GM12864 (cell line): ENCODE results near the gene ATP10A.
A peak's percentile ranks its signal among the peaks of the same experiment; 100 is the strongest.

Source experiments
- DNase-seq: peaks from one replicate; pipeline ENCODE4 v3.0.0-alpha.2; 2011; ENCODE audit warnings: low read depth
- H3K4me3 ChIP-seq: 2 replicates; pipeline ENCODE4 v1.5.1; 2011; ENCODE audit warnings: mild to moderate bottlenecking, low read depth, low read length, control low read depth
- CTCF ChIP-seq: IDR thresholded peaks from 2 replicates; pipeline ENCODE4 v1.5.1; 2011; ENCODE audit warnings: low read depth, mild to moderate bottlenecking, moderate library complexity, low read length, control low read depth, inconsistent platforms; ENCODE audit errors: missing control alignments

ATP10A gene

GRCh38 chr15:25866251-25866650 lies 3.1 kb upstream of the ATP10A start:
- no peak overlapping the region for H3K4me3 ChIP-seq
- TF ChIP-seq CTCF, result no peak
- DNase-seq, result no peak

GRCh38 chr15:25864966-25865365 lies 1.8 kb upstream of the ATP10A start:
- TF ChIP-seq CTCF, result no peak
- no peak for DNase-seq
- no peak overlapping the region for H3K4me3 ChIP-seq

- DNase-seq, result no peak
- TF ChIP-seq CTCF, result no peak
- H3K4me3 ChIP-seq, result no peak overlapping the region
Observed at GRCh38 chr15:25863968-25864580, 947 bp upstream of the ATP10A start.

GRCh38 chr15:25862472-25863110 lies 536 bp downstream of the ATP10A start:
- DNase-seq, result no peak
- no peak for TF ChIP-seq CTCF
- peak overlapping the region; percentile 33; the same call in 1 of the 2 replicates for H3K4me3 ChIP-seq

- peak overlapping the region; percentile 14; the same call in 1 of the 2 replicates for H3K4me3 ChIP-seq
- DNase-seq, result no peak
- no peak for TF ChIP-seq CTCF
Observed at GRCh38 chr15:25862071-25862471, 1.1 kb downstream of the ATP10A start.

- no peak for TF ChIP-seq CTCF
- no peak for DNase-seq
- H3K4me3 ChIP-seq, result no peak overlapping the region
Observed at GRCh38 chr15:25860885-25861866, 2.0 kb downstream of the ATP10A start.
